ENCODE measurements around the gene SLC38A7. TPM values are rescaled to one million over a fixed set of nuclear protein-coding genes. Genes with fewer than 3 reads are reported as not detected.

Gene SLC38A7
- total and polyA plus RNA-seq, 2 experiments from 2014 or later, result 16.1 to 19.2 TPM

- 51 to 54% methylated on average over 3 of the region's 3 CpGs for WGBS, 2 experiments (ENCODE audit: low coverage in 1 of 2, low lambda C conversion rate in 2 of 2, missing lambda C conversion rate in 2 of 2)
- in situ Hi-C loops (cut with MboI), result loop anchor here (25.0 kb wide), 1 partner anchor 322 kb away; no protein-coding TSS in a partner anchor
These were observed 25.8 kb downstream of the SLC38A7 start for GRCh38 chr16:58658796-58659211.

GRCh38 chr16:58656899-58657298, 27.7 kb downstream of the SLC38A7 start:
- H3K4me1 ChIP-seq (ENCODE audit: insufficient read depth), result peaks cover 7% of the 10 kb centered on the region; the same call in 1 of the 2 replicates
- no peaks in the 10 kb centered on the region for H3K9me2 ChIP-seq (ENCODE audit: insufficient read depth)
- no peak overlapping the region for H2AFZ ChIP-seq
- H3K9ac ChIP-seq, result no peak overlapping the region
- no peak overlapping the region for H3K4me2 ChIP-seq (ENCODE audit: unreplicated experiment)
- H3K4me3 ChIP-seq, result no peak overlapping the region
- TF ChIP-seq EZH2phosphoT487 (IDR thresholded peaks at IDR 0.05; ENCODE audit: insufficient read depth, low read depth) (no peak), EZH2 (IDR thresholded peaks at IDR 0.05; ENCODE audit: insufficient read depth, poor library complexity, severe bottlenecking) (no peak)
- H4K20me1 ChIP-seq (ENCODE audit: insufficient read depth), result no peaks in the 10 kb centered on the region
- H3K9me3 ChIP-seq (ENCODE audit: low read depth), result no peaks in the 10 kb centered on the region
- DNase-seq, result no peak
- no peaks in the 10 kb centered on the region for H3K27me3 ChIP-seq (replicated peaks; ENCODE audit: insufficient read depth)
- no peaks in the 10 kb centered on the region for H3K79me2 ChIP-seq (ENCODE audit: insufficient read depth)
- in situ Hi-C loops (cut with MboI), result loop anchor here (25.0 kb wide), 1 partner anchor 320 kb away; no protein-coding TSS in a partner anchor
- WGBS, 2 experiments (ENCODE audit: low coverage in 1 of 2, low lambda C conversion rate in 2 of 2, missing lambda C conversion rate in 2 of 2), result 81 to 88% methylated on average over 4 of the region's 4 CpGs
- no peak overlapping the region for H3K27ac ChIP-seq
- no peaks in the 10 kb centered on the region for H3F3A ChIP-seq (ENCODE audit: insufficient read depth)
- H3K36me3 ChIP-seq (ENCODE audit: low read depth), result no peaks in the 10 kb centered on the region

More at GRCh38 chr16:58658796-58659211, 25.8 kb downstream of the SLC38A7 start:
- H4K20me1 ChIP-seq (ENCODE audit: insufficient read depth), result no peaks in the 10 kb centered on the region
- no peak overlapping the region for H3K9ac ChIP-seq
- TF ChIP-seq EZH2 (IDR thresholded peaks at IDR 0.05; ENCODE audit: insufficient read depth, poor library complexity, severe bottlenecking), result no peak
- TF ChIP-seq EZH2phosphoT487 (IDR thresholded peaks at IDR 0.05; ENCODE audit: insufficient read depth, low read depth), result no peak
- H3K36me3 ChIP-seq (ENCODE audit: low read depth), result no peaks in the 10 kb centered on the region
- no peak overlapping the region for H3K4me3 ChIP-seq
- peak; percentile 20 for DNase-seq
- no peaks in the 10 kb centered on the region for H3F3A ChIP-seq (ENCODE audit: insufficient read depth)
- H3K9me3 ChIP-seq (ENCODE audit: low read depth), result no peaks in the 10 kb centered on the region
- H2AFZ ChIP-seq, result no peak overlapping the region
- no peak overlapping the region for H3K4me2 ChIP-seq (ENCODE audit: unreplicated experiment)
- H3K79me2 ChIP-seq (ENCODE audit: insufficient read depth), result no peaks in the 10 kb centered on the region
- H3K4me1 ChIP-seq (ENCODE audit: insufficient read depth), result peaks cover 4% of the 10 kb centered on the region; the same call in 1 of the 2 replicates
- H3K27me3 ChIP-seq (replicated peaks; ENCODE audit: insufficient read depth), result no peaks in the 10 kb centered on the region
- H3K9me2 ChIP-seq (ENCODE audit: insufficient read depth), result no peaks in the 10 kb centered on the region
- no peak overlapping the region for H3K27ac ChIP-seq

- Histone ChIP-seq H3K9me2 (ENCODE audit: insufficient read depth) (no peaks in the 10 kb centered on the region), H3K79me2 (ENCODE audit: insufficient read depth) (no peaks in the 10 kb centered on the region), H3F3A (ENCODE audit: insufficient read depth) (no peaks in the 10 kb centered on the region), H3K27ac (no peak overlapping the region), H3K4me2 (ENCODE audit: unreplicated experiment) (no peak overlapping the region), H3K27me3 (replicated peaks; ENCODE audit: insufficient read depth) (no peaks in the 10 kb centered on the region), H3K4me1 (ENCODE audit: insufficient read depth) (0 out of 2 replicates have a peak, but pooled peaks cover 3% of the 10 kb centered on the region), H3K36me3 (ENCODE audit: low read depth) (no peaks in the 10 kb centered on the region), H3K9ac (no peak overlapping the region), H3K4me3 (no peak overlapping the region), H4K20me1 (ENCODE audit: insufficient read depth) (no peaks in the 10 kb centered on the region), H2AFZ (no peak overlapping the region), H3K9me3 (ENCODE audit: low read depth) (no peaks in the 10 kb centered on the region)
- in situ Hi-C loops (cut with MboI), result loop anchor here (25.0 kb wide), 1 partner anchor 318 kb away; no protein-coding TSS in a partner anchor
- no peak for DNase-seq
- TF ChIP-seq EZH2phosphoT487 (IDR thresholded peaks at IDR 0.05; ENCODE audit: insufficient read depth, low read depth), result no peak
- TF ChIP-seq EZH2 (IDR thresholded peaks at IDR 0.05; ENCODE audit: insufficient read depth, poor library complexity, severe bottlenecking), result no peak
- 91 to 92% methylated on average over 8 of the region's 8 CpGs for WGBS, 2 experiments (ENCODE audit: low coverage in 1 of 2, low lambda C conversion rate in 2 of 2, missing lambda C conversion rate in 2 of 2)
These were observed 29.4 kb downstream of the SLC38A7 start for GRCh38 chr16:58655215-58655596.

- TF ChIP-seq EZH2phosphoT487 (IDR thresholded peaks at IDR 0.05; ENCODE audit: insufficient read depth, low read depth), result no peak
- TF ChIP-seq EZH2 (IDR thresholded peaks at IDR 0.05; ENCODE audit: insufficient read depth, poor library complexity, severe bottlenecking), result no peak
- no peak overlapping the region for H3K4me3 ChIP-seq
- no peak overlapping the region for H2AFZ ChIP-seq
- H3K9me2 ChIP-seq (ENCODE audit: insufficient read depth), result no peaks in the 10 kb centered on the region
- 0 out of 2 replicates have a peak, but pooled peaks cover 3% of the 10 kb centered on the region for H3K4me1 ChIP-seq (ENCODE audit: insufficient read depth)
- no peaks in the 10 kb centered on the region for H4K20me1 ChIP-seq (ENCODE audit: insufficient read depth)
- H3K4me2 ChIP-seq (ENCODE audit: unreplicated experiment), result no peak overlapping the region
- no peaks in the 10 kb centered on the region for H3K36me3 ChIP-seq (ENCODE audit: low read depth)
- H3K27ac ChIP-seq, result no peak overlapping the region
- DNase-seq, result no peak
- no peaks in the 10 kb centered on the region for H3K27me3 ChIP-seq (replicated peaks; ENCODE audit: insufficient read depth)
- no peaks in the 10 kb centered on the region for H3F3A ChIP-seq (ENCODE audit: insufficient read depth)
- H3K9me3 ChIP-seq (ENCODE audit: low read depth), result no peaks in the 10 kb centered on the region
- no peaks in the 10 kb centered on the region for H3K79me2 ChIP-seq (ENCODE audit: insufficient read depth)
- no peak overlapping the region for H3K9ac ChIP-seq
- in situ Hi-C loops (cut with MboI), result loop anchor here (25.0 kb wide), 1 partner anchor 317 kb away; no protein-coding TSS in a partner anchor
- 63 to 65% methylated on average over 4 to 7 of the region's 7 CpGs for WGBS, 2 experiments (ENCODE audit: low coverage in 1 of 2, low lambda C conversion rate in 2 of 2, missing lambda C conversion rate in 2 of 2)
These were observed 29.9 kb downstream of the SLC38A7 start for GRCh38 chr16:58654560-58655214.
